Peyer's patch (tissue), 4 donors: ENCODE measurements around the gene MSI2.

ENCODE experiments used
- CTCF ChIP-seq, 6 experiments: fragments of 450-650 bp in 4 of 6; fragments of 200-600 bp in 2 of 6; sonication (generic) in 1 of 6; IDR thresholded peaks; one replicate each; pipeline ENCODE4 v1.5.1; 2017 to 2019; ENCODE audit warnings: antibody characterized with exemption in 6 of 6, mild to moderate bottlenecking in 3 of 6, moderate library complexity in 1 of 6
- POLR2A ChIP-seq, 2 donors: fragments of 450-650 bp; IDR thresholded peaks; one replicate each; pipeline ENCODE4 v1.5.1; 2017; ENCODE audit warnings: antibody characterized with exemption in 2 of 2, mild to moderate bottlenecking in 2 of 2, moderate library complexity in 2 of 2

GRCh38 chr17:57625957-57626356, 369.6 kb downstream of the MSI2 start:
- no peak for TF ChIP-seq CTCF (IDR thresholded peaks at IDR 0.05)
- TF ChIP-seq POLR2A (IDR thresholded peaks at IDR 0.05): no peak
